GM12878 (cell line): ENCODE results near the gene NUP210. TPM values are rescaled to one million over a fixed set of nuclear protein-coding genes. Genes with fewer than 3 reads are reported as not detected.

ENCODE experiments used
- ATAC-seq: fragments of 200-7000 bp; cut with Tn5 transposase; 3 replicates; pipeline ENCODE4 v1.9.1; 2020; ENCODE audit warnings: mild to moderate bottlenecking, moderate library complexity
- BruUV-seq: library from RNA; stranded (reverse); fragments of 400-500 nt; replicated peaks from 2 replicates; lab custom pipeline; 2021; lab: Mats Ljungman, UMichigan
- CTCF ChIA-PET: fragments of 300-600 bp; sonication (Branson Sonifier 250); formaldehyde crosslinking; extraction: SDS; loops from one replicate; lab custom pipeline; 2021; ENCODE audit warnings: inconsistent platforms; lab: Yijun Ruan, JAX
- POLR2A ChIA-PET: fragments of 350-600 bp; formaldehyde crosslinking; extraction: SDS; loops from one replicate; lab custom pipeline; 2021; ENCODE audit warnings: inconsistent platforms; lab: Charles Lee
- RAD21 ChIA-PET: fragments of 300-600 bp; sonication (Branson Sonifier 250); formaldehyde crosslinking; loops from one replicate; lab custom pipeline; 2023; ENCODE audit warnings: antibody characterized with exemption; ENCODE audit not compliant: unreplicated experiment; lab: Charles Lee
- SMC1A ChIA-PET: fragments of 300-600 bp; sonication (Branson Sonifier 250); formaldehyde crosslinking; loops from one replicate; lab custom pipeline; 2023; ENCODE audit not compliant: unreplicated experiment, uncharacterized antibody; lab: Charles Lee
- DNase-seq: peaks from one replicate; pipeline ENCODE4 v3.0.0-alpha.2; 2011; ENCODE audit warnings: low read depth, low spot score
- FAIRE-seq: peaks from 3 replicates; lab custom pipeline; 2011; peaks lifted over from hg19 to GRCh38; lab: Jason Lieb, UNC
- H2AFZ ChIP-seq: 2 replicates; pipeline ENCODE4 v1.6.0; 2011; ENCODE audit warnings: low read depth, low read length, control low read depth; ENCODE audit not compliant: control insufficient read depth
- H3K27ac ChIP-seq: 2 replicates; pipeline ENCODE4 v1.5.1; 2011; ENCODE audit warnings: control low read depth; ENCODE audit not compliant: control insufficient read depth, insufficient read depth
- H3K27me3 ChIP-seq, 2 experiments: replicated peaks in 1 of 2; 2 replicates each; pipeline versions ENCODE4 v1.6.0 to v1.6.1; 2011; ENCODE audit warnings: low read length in 1 of 2; ENCODE audit not compliant: control insufficient read depth in 2 of 2, insufficient read depth in 2 of 2
- H3K36me3 ChIP-seq, 2 experiments: 2 replicates each; pipeline ENCODE4 v1.5.1; 2011; ENCODE audit warnings: low read length in 1 of 2; ENCODE audit not compliant: control insufficient read depth in 2 of 2, insufficient read depth in 2 of 2
- H3K4me1 ChIP-seq: 2 replicates; pipeline ENCODE4 v1.6.1; 2011; ENCODE audit warnings: mild to moderate bottlenecking, low read length, moderate library complexity, mixed read lengths; ENCODE audit not compliant: control insufficient read depth, insufficient read depth
- H3K4me2 ChIP-seq: 2 replicates; pipeline ENCODE4 v1.6.0; 2011; ENCODE audit warnings: control low read depth; ENCODE audit not compliant: control insufficient read depth, insufficient read depth
- H3K4me3 ChIP-seq: fragments of 200-600 bp; sonication (generic); 2 replicates; pipeline ENCODE4 v1.5.1; 2016
- H3K79me2 ChIP-seq: 2 replicates; pipeline ENCODE4 v1.6.0; 2011; ENCODE audit warnings: low read length; ENCODE audit not compliant: control insufficient read depth, insufficient read depth
- H3K9ac ChIP-seq: 2 replicates; pipeline ENCODE4 v1.8.0; 2011; ENCODE audit warnings: low read length, control low read depth, mixed read lengths; ENCODE audit not compliant: control insufficient read depth, insufficient read depth
- H3K9me3 ChIP-seq: replicated peaks from 3 replicates; pipeline ENCODE4 v1.5.1; 2011; ENCODE audit warnings: mild to moderate bottlenecking, low read length; ENCODE audit not compliant: control insufficient read depth, insufficient read depth
- H4K20me1 ChIP-seq: 2 replicates; pipeline ENCODE4 v1.6.0; 2011; ENCODE audit not compliant: control insufficient read depth, insufficient read depth
- ATF7 ChIP-seq: fragments of 450-650 bp; IDR thresholded peaks from 2 replicates; pipeline ENCODE4 v1.6.1; 2016; ENCODE audit warnings: low read depth, mild to moderate bottlenecking
- BACH1 ChIP-seq: fragments of 450-650 bp; IDR thresholded peaks from 2 replicates; pipeline ENCODE4 v1.6.1; 2017; ENCODE audit warnings: mild to moderate bottlenecking, borderline replicate concordance
- BCL11A ChIP-seq: IDR thresholded peaks from 2 replicates; pipeline ENCODE4 v1.6.1; 2011; ENCODE audit warnings: low read depth, low read length
- CEBPB ChIP-seq, 2 experiments: fragments of 150-350 bp in 1 of 2; IDR thresholded peaks; 2 replicates each; pipeline ENCODE4 v1.6.1; 2012 to 2014; ENCODE audit warnings: low read depth in 2 of 2, low read length in 2 of 2, borderline replicate concordance in 1 of 2, inconsistent platforms in 1 of 2
- EED ChIP-seq: sonication (generic); IDR thresholded peaks from 2 replicates; pipeline ENCODE4 v1.6.1; 2016; ENCODE audit warnings: antibody characterized with exemption, low read depth
- GATAD2B ChIP-seq: fragments of 450-650 bp; conservative IDR thresholded peaks from 2 replicates; pipeline ENCODE4 v1.6.1; 2017; ENCODE audit warnings: low read depth, mild to moderate bottlenecking, moderate library complexity
- MEF2A ChIP-seq: IDR thresholded peaks from 2 replicates; pipeline ENCODE4 v1.6.1; 2011; ENCODE audit warnings: low read depth, mild to moderate bottlenecking, low read length, moderate library complexity; ENCODE audit not compliant: insufficient read depth
- MTA3 ChIP-seq: IDR thresholded peaks from 2 replicates; pipeline ENCODE4 v1.6.1; 2012; ENCODE audit warnings: low read length, inconsistent platforms, borderline replicate concordance
- PAX5 ChIP-seq: IDR thresholded peaks from 2 replicates; pipeline ENCODE4 v1.6.1; 2011; ENCODE audit warnings: low read depth, low read length, borderline replicate concordance
- TCF12 ChIP-seq: IDR thresholded peaks from 2 replicates; pipeline ENCODE4 v1.6.1; 2011; ENCODE audit warnings: low read depth, mild to moderate bottlenecking, low read length
- WGBS: methylation state at CpG from one replicate; pipeline ENCODE4 v1.1.6; 2016; ENCODE audit warnings: low lambda C conversion rate; ENCODE audit not compliant: insufficient replicate concordance, insufficient coverage; ENCODE audit errors: missing lambda C conversion rate; 5-methylcytosine and 5-hydroxymethylcytosine counted together
- in situ Hi-C: fragments of 300-500 bp; cut with MboI; formaldehyde crosslinking; loops from 9 replicates; pipeline ENCODE4 v1.14.3; 2018; ENCODE audit warnings: mixed read lengths
- intact Hi-C: fragments of 100-400 bp; cut with micrococcal nuclease; formaldehyde crosslinking; loops from one replicate; pipeline ENCODE4 v1.14.2; 2022; ENCODE audit not compliant: unreplicated experiment
- polyA plus RNA-seq, 11 experiments: library from polyadenylated mRNA; depleted of rRNA in 4 of 11; unstranded in 6 of 11; stranded (reverse) in 5 of 11; fragments of >200 nt; fragmentation: Nextera tagmentation in 4 of 11; fragmentation: Illumina TruSeq in 1 of 11; extraction: Ambion mirVana in 4 of 11; extraction: Trizol in 1 of 11; gene quantifications; 1 replicate in 1 of 11; 2 replicates in 10 of 11; pipeline versions ENCODE4 v1.2.1 to v1.2.3, GENCODE V29; 2011 to 2016; ENCODE audit warnings: inconsistent platforms in 2 of 11, missing spikeins in 2 of 11, low read depth in 1 of 11
- total RNA-seq, 4 experiments: library from RNA; depleted of rRNA in 3 of 4; stranded (reverse); fragments of >200 nt in 3 of 4; fragmentation: Illumina TruSeq in 1 of 4; extraction: Trizol in 1 of 4; gene quantifications; 2 replicates each; pipeline versions ENCODE4 v1.2.1 to v1.2.3, GENCODE V29; 2013 to 2021
- TF ChIP-seq, protein P1 (sequence below): fragments of 450-650 bp; IDR thresholded peaks from 2 replicates; pipeline ENCODE4 v1.6.1; 2017; ENCODE audit warnings: mild to moderate bottlenecking, moderate library complexity

Gene NUP210
- total and polyA plus RNA-seq, 10 of the 15 experiments (the other 5 are each of a cell fraction or from before 2014, with no cell fraction given): 2.9 to 150 (median 76.0) TPM

DNA sequence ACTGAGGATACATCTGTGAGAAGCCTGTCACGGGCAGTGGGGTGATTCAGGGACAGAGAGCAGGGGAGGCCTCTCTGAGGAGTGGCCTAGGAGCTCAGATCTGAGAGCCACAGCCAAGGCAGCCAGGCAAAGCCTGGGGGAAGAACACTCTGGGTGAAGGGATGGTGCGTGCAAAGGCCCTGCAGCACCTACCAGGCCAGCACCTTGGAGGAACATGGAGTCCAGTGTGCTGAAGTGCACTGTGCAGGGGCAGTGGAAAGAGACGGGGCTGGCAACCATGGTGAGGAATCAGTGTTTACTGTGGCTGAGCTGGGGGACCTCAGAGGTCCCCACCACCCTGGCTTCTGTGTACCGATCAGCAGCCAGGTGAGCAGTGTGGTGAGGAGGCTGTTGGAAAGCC lies 48.0 kb downstream of the NUP210 start:
- ChIA-PET SMC1A (no interaction called here), RAD21 (interaction anchor here (1.0 kb wide), 1 partner anchor 280 kb away, joined by 3 read pairs; no protein-coding TSS in a partner anchor), POLR2A (no interaction called here), CTCF (interaction anchor here (1.0 kb wide), 1 partner anchor 20 kb away, joined by 3 read pairs; no protein-coding TSS in a partner anchor)
- H4K20me1 ChIP-seq: no peaks in the 10 kb centered on the region; the same call in 1 of the 2 replicates
- BruUV-seq: no TSS peak
- in situ Hi-C loops (no loop called here), intact Hi-C loops (no loop called here)
- TF ChIP-seq ATF7 (no peak), MTA3 (no peak)
- DNase-seq: no peak
- H3K9me3 ChIP-seq: no peaks in the 10 kb centered on the region
- H3K4me1 ChIP-seq: no peaks in the 10 kb centered on the region
- no peaks in the 10 kb centered on the region for H3K27me3 ChIP-seq
- no peak for FAIRE-seq
- H3K79me2 ChIP-seq: no peaks in the 10 kb centered on the region
- H3K4me2 ChIP-seq: no peak overlapping the region
- 92% methylated on average over 4 of the region's 4 CpGs for WGBS
- H2AFZ ChIP-seq: no peak overlapping the region
- H3K36me3 ChIP-seq: peaks cover 45 to 61% of the 10 kb centered on the region in 2 experiments; a peak in 3 of 4 replicates
- no peak for ATAC-seq
- no peak overlapping the region for H3K4me3 ChIP-seq
- no peak overlapping the region for H3K9ac ChIP-seq
- H3K27ac ChIP-seq: no peak overlapping the region

DNA sequence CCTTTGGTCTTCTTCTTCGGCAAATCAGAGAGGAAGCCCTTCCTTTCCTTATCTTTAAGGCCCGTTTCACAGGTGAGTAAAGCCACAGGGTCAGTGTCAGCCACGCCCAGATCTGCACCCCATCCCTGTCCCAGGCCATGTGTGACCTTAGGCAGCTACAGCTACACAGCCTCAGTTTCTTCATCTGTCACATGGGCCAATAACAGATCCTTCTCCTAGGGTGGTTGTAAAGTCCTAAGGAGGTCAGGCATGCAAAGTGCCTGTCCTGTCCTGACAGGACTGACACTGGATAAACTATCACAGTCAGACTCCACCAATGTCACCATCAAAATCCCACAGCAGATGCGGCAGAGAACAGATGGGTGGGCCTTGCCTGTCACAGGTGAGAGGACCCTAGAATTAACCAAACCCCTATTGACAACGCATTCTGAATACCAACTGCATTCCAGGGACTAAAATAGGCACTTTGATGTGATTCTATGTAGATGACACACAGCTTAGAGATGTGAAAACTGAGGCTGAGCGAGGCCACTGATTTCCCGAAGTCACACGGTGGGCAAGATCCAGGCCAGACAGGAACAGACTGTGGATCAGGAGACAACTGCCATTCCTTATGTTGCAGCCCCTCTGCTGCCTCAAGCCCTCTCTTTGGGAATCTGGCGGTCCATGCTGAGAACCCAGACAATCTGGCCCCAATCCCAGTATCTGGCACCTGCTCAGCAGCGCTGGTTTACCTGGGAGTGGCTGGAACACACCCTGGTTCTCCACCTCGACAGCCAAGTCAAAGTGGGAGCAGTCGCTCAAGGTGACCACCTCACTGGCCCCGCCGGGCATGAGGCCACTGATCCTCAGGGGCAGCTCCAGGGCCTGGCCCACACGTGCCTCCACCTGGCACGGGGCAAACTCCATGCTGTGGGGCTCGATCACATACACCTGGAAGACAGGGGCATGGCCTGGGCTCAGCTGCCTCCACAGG lies 48.7 kb downstream of the NUP210 start:
- FAIRE-seq (no peak), DNase-seq (no peak), ATAC-seq (no peak)
- H2AFZ ChIP-seq: no peak overlapping the region
- ChIA-PET CTCF (interaction anchor here (1.0 to 2.3 kb wide), 2 partner anchors 19 to 81 kb away, joined by 3 to 9 read pairs; no protein-coding TSS in a partner anchor), SMC1A (interaction anchor here (1.0 kb wide), 1 partner anchor 81 kb away, joined by 3 read pairs; no protein-coding TSS in a partner anchor), POLR2A (no interaction called here), RAD21 (interaction anchor here (1.0 kb wide), 1 partner anchor 279 kb away, joined by 3 read pairs; no protein-coding TSS in a partner anchor)
- intact Hi-C loops (no loop called here), in situ Hi-C loops (no loop called here)
- no peak overlapping the region for H3K4me3 ChIP-seq
- H3K9ac ChIP-seq: no peak overlapping the region
- H3K4me2 ChIP-seq: no peak overlapping the region
- BruUV-seq: no TSS peak
- H4K20me1 ChIP-seq: no peaks in the 10 kb centered on the region
- H3K36me3 ChIP-seq: peaks cover 40 to 57% of the 10 kb centered on the region in 2 experiments; a peak in 3 of 4 replicates
- H3K9me3 ChIP-seq: no peaks in the 10 kb centered on the region
- H3K27me3 ChIP-seq: no peaks in the 10 kb centered on the region
- no peaks in the 10 kb centered on the region for H3K4me1 ChIP-seq
- H3K27ac ChIP-seq: no peak overlapping the region
- WGBS: 98% methylated on average over 17 of the region's 17 CpGs
- H3K79me2 ChIP-seq: no peaks in the 10 kb centered on the region
- TF ChIP-seq BCL11A (no peak), MEF2A (no peak), EED (no peak), PAX5 (no peak), CEBPB (IDR thresholded peaks at IDR 0.05; ENCODE audit: borderline replicate concordance in 1 of 2, low read depth in 2 of 2, low read length in 2 of 2) (no peak), TCF12 (no peak), GATAD2B (no peak), BACH1 (no peak)
- TF ChIP-seq, protein P1, sequence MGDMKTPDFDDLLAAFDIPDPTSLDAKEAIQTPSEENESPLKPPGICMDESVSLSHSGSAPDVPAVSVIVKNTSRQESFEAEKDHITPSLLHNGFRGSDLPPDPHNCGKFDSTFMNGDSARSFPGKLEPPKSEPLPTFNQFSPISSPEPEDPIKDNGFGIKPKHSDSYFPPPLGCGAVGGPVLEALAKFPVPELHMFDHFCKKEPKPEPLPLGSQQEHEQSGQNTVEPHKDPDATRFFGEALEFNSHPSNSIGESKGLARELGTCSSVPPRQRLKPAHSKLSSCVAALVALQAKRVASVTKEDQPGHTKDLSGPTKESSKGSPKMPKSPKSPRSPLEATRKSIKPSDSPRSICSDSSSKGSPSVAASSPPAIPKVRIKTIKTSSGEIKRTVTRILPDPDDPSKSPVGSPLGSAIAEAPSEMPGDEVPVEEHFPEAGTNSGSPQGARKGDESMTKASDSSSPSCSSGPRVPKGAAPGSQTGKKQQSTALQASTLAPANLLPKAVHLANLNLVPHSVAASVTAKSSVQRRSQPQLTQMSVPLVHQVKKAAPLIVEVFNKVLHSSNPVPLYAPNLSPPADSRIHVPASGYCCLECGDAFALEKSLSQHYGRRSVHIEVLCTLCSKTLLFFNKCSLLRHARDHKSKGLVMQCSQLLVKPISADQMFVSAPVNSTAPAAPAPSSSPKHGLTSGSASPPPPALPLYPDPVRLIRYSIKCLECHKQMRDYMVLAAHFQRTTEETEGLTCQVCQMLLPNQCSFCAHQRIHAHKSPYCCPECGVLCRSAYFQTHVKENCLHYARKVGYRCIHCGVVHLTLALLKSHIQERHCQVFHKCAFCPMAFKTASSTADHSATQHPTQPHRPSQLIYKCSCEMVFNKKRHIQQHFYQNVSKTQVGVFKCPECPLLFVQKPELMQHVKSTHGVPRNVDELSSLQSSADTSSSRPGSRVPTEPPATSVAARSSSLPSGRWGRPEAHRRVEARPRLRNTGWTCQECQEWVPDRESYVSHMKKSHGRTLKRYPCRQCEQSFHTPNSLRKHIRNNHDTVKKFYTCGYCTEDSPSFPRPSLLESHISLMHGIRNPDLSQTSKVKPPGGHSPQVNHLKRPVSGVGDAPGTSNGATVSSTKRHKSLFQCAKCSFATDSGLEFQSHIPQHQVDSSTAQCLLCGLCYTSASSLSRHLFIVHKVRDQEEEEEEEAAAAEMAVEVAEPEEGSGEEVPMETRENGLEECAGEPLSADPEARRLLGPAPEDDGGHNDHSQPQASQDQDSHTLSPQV: no peak
